Right ventricle myocardium inferior (tissue), 1 donor: ENCODE measurements around the gene IFT74. TPM values are rescaled to one million over a fixed set of nuclear protein-coding genes. Genes with fewer than 3 reads are reported as not detected.

ENCODE experiments used
- ATAC-seq: fragments of 200-7000 bp; cut with Tn5 transposase; one replicate; pipeline ENCODE4 v1.9.1; 2020; ENCODE audit warnings: mild to moderate bottlenecking, moderate library complexity
- DNase-seq: peaks from one replicate; pipeline ENCODE4 v3.0.0; 2021; ENCODE audit errors: missing footprints
- intact Hi-C: fragments of 100-400 bp; cut with DNase I; formaldehyde crosslinking; loops from one replicate; pipeline ENCODE4 v1.11.0; 2022
- total RNA-seq: library from RNA; stranded (reverse); fragmentation: NEBNext Ultra II Directional; extraction: Animal tissue kit (Norgen Biotek cat#: 25700); gene quantifications from one replicate; pipeline ENCODE4 v1.2.1, GENCODE V29; 2021
- donor health status: DM: no; HTN: yes; CAD: no; lungs with severe emphysema.

IFT74 gene
- total RNA-seq, 1 donor from 2014 or later = 12.2 TPM

DNA sequence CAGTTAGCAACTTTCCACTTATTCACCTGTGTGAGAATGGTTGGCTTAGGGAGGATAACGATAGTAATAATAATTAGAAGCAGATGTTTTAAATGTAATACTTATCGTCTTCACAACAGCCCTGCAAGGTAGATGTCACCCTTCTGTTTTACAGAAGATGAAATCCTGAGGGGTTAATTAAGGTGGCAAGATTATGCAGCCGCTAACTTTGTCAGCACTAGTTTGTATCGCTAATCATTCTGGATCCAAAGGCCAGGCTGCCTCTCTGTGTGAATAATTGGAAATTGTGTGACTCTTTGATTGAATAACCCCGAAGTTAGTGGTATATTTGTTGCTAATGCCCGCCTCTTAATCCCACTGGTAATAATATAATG lies 635 bp downstream of the IFT74 start:
- no peak for DNase-seq
- no peak for ATAC-seq
- intact Hi-C loops = loop anchor here (2.0 kb wide), 1 partner anchor 64 kb away; the partner anchor contains the start of gene CAAP1

GRCh38 chr9:26971721-26972120 lies 15.5 kb downstream of the IFT74 start:
- intact Hi-C loops = no loop called here

GRCh38 chr9:26973989-26974388 lies 17.8 kb downstream of the IFT74 start:
- intact Hi-C loops = loop anchor here (2.0 kb wide), 1 partner anchor 229 kb away; no protein-coding TSS in a partner anchor

More at GRCh38 chr9:26971721-26972120, 15.5 kb downstream of the IFT74 start:
- ATAC-seq (no peak), DNase-seq (no peak)

GRCh38 chr9:26974927-26975326 lies 18.7 kb downstream of the IFT74 start:
- DNase-seq = no peak
- ATAC-seq = no peak
- intact Hi-C loops = loop anchor here (2.0 kb wide), 1 partner anchor 230 kb away; no protein-coding TSS in a partner anchor

More at GRCh38 chr9:26973989-26974388, 17.8 kb downstream of the IFT74 start:
- no peak for DNase-seq
- no peak for ATAC-seq

GRCh38 chr9:26975728-26976707 lies 19.8 kb downstream of the IFT74 start:
- ATAC-seq = peak; percentile 52
- intact Hi-C loops = loop anchor here (2.0 kb wide), 1 partner anchor 231 kb away; no protein-coding TSS in a partner anchor
- DNase-seq = no peak

DNA sequence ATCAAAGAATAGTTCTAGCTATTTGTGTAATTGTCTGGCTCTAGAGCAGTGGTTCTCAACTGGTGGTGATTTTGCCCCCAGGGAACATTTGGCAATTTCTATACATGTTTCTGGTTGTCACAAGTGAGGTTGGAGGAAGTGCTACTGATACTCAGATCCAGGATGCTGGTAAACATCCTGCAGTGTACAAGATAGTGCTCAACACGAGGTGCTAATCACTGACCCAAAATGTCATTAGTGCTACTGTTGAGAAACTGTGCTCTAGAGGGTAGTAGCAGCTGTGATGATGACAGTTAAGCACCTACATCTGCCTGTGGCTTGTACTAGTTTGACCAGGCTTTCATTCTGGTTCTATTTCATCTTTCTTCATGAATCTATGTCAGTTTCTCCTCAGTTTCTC lies 27.1 kb downstream of the IFT74 start:
- intact Hi-C loops = no loop called here
- ATAC-seq = no peak

GRCh38 chr9:26995810-26996209 lies 39.6 kb downstream of the IFT74 start:
- intact Hi-C loops = no loop called here
- ATAC-seq = no peak
- no peak for DNase-seq

More for the DNA sequence above, 27.1 kb downstream of the IFT74 start:
- DNase-seq = no peak

DNA sequence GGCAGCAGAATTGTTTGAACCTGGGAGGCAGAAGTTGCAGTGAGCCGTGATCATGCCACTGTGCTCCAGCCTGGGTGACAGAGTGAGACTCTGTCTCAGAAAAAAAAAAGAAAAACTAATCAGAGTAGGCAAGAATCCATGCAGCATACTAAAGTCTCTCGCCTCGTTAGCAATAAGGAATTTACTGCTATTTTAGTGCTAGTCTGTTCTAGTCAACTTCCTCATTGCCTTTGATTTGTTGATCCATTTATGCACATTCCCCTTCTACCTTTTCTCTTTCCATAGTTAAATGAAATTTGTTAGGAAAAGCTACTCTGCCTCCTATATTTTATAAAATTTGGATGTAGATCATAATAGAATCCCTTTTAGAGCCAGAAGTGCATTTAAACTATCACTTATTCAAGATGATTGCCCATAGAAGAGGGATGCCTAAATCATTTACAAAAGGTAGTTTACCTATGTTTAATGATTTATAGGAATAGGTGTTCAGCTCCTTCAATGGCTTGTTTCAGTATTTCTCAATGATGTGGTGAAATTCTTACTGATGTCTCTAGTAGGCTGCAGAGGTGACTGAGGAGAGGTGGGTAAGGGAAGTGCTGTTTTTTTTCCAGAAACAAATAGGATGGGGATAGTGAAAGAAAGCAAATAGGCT lies 47.3 kb downstream of the IFT74 start:
- intact Hi-C loops = no loop called here
- DNase-seq (no peak), ATAC-seq (no peak)

GRCh38 chr9:27005491-27005890 lies 49.3 kb downstream of the IFT74 start, which contains the start of gene LRRC19:
LRRC19 (minus strand) TSS chr9:27005672; CDS start chr9:26999694, 5,978 bp downstream.
- no peak for DNase-seq
- ATAC-seq = no peak
- intact Hi-C loops = no loop called here

DNA sequence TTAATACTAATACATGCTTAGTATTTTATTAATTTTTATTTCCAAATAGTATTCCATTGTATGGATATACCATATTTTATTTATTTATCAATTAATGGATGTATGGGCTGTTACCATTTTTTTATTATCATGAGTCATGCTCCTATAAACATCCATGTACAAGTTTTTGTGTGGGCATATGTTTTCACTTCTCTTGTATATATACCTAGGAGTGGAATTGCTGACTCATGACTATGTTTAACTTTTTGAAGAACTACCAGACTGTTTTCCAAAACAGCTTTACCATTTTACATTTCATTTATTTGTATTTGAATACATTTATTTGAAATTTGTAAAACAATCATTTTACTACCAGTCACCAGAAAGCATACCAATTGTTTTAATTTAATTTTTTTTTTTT lies 63.4 kb downstream of the IFT74 start:
- ATAC-seq (no peak), DNase-seq (no peak)
- intact Hi-C loops = no loop called here

DNA sequence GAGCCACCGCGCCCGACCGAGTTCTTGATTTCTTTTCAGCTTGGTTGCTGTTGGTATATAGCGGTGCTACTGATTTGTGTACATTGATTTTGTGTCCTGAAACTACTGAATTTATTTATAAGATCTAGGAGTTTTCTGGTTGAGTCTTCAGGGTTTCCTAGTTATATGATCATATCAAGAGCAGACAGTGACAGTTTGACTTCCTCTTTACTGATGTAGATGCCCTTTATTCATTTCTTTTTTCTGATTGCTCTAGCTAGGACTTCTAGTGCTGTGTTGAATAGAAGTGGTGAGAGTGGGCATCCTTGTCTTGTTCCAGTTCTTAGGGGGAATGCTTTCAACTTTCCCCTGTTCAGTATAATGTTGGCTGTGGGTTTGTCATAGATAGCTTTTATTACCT lies 66.7 kb downstream of the IFT74 start:
- ATAC-seq (no peak), DNase-seq (no peak)
- intact Hi-C loops = no loop called here

GRCh38 chr9:27029186-27029585 lies 73.0 kb downstream of the IFT74 start:
- ATAC-seq = no peak
- DNase-seq = no peak
- intact Hi-C loops = no loop called here

- ATAC-seq (no peak), DNase-seq (no peak)
- intact Hi-C loops = loop anchor here (2.0 to 5.0 kb wide), 2 partner anchors 163 to 243 kb away; no protein-coding TSS in a partner anchor
Observed at GRCh38 chr9:27033815-27034403, 77.7 kb downstream of the IFT74 start.

- ATAC-seq (no peak), DNase-seq (no peak)
- intact Hi-C loops = no loop called here
Observed at GRCh38 chr9:27037499-27037898, 81.3 kb downstream of the IFT74 start.

- intact Hi-C loops = no loop called here
- ATAC-seq (no peak), DNase-seq (no peak)
Observed at GRCh38 chr9:27041746-27042145, 85.5 kb downstream of the IFT74 start.

- intact Hi-C loops = no loop called here
- ATAC-seq = no peak
- no peak for DNase-seq
Observed at GRCh38 chr9:27042476-27042875, 86.3 kb downstream of the IFT74 start.

GRCh38 chr9:27043176-27043575 lies 87.0 kb downstream of the IFT74 start:
- no peak for ATAC-seq

DNA sequence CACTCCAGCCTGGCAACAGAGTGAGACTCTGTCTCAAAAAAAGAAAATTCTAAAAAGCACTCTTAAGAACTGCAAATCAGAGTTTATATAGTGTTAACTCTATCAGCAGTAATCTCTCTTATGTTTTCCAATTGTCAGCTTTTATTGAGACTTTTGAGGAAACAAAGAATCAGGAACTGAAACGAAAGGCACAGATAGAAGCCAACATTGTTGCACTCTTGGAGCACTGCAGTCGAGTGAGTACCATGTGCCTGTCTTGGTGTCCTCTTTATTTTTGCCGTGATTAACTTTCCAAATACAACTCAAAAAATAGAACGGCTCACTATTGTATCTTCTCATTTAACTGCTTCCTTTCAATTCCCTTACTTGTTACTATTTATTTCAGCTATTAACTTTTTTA lies 90.9 kb downstream of the IFT74 start:
- DNase-seq (no peak), ATAC-seq (peak; percentile 34)
- intact Hi-C loops = no loop called here

More at GRCh38 chr9:27043176-27043575, 87.0 kb downstream of the IFT74 start:
- intact Hi-C loops = no loop called here
- no peak for DNase-seq

GRCh38 chr9:27053369-27054022 lies 97.3 kb downstream of the IFT74 start:
- no peak for DNase-seq
- no peak for ATAC-seq
- intact Hi-C loops = no loop called here
